Hepatocyte (in vitro differentiated cells): Measurements from ENCODE around the gene TBCEL.

Source experiments
- EZH2 ChIP-seq: fragments of 200-600 bp; sonication (generic); IDR thresholded peaks from 2 replicates; pipeline ENCODE4 v1.6.1; 2016; ENCODE audit warnings: antibody characterized with exemption, mild to moderate bottlenecking, borderline replicate concordance
- TF ChIP-seq, protein P1 (sequence below): fragments of 200-600 bp; sonication (generic); IDR thresholded peaks from 2 replicates; pipeline ENCODE4 v1.5.1; 2016; ENCODE audit warnings: antibody characterized with exemption, mild to moderate bottlenecking; ENCODE audit not compliant: poor library complexity

DNA sequence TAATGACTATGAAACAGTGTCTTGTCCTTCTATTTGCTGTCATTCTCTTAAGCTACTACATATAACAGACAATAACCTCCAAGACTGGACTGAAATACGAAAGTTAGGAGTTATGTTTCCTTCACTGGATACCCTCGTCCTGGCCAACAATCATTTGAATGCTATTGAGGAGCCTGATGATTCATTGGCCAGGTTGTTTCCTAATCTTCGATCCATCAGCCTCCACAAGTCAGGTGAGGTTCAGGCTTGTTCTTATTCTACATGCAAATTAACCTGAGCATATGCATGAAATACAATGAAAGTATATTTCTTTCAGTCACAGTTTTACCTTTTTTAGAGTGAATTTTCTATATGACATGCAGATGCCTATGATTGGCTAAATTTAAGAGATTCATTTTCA lies 31.2 kb downstream of the TBCEL start:
- TF ChIP-seq, protein P1, sequence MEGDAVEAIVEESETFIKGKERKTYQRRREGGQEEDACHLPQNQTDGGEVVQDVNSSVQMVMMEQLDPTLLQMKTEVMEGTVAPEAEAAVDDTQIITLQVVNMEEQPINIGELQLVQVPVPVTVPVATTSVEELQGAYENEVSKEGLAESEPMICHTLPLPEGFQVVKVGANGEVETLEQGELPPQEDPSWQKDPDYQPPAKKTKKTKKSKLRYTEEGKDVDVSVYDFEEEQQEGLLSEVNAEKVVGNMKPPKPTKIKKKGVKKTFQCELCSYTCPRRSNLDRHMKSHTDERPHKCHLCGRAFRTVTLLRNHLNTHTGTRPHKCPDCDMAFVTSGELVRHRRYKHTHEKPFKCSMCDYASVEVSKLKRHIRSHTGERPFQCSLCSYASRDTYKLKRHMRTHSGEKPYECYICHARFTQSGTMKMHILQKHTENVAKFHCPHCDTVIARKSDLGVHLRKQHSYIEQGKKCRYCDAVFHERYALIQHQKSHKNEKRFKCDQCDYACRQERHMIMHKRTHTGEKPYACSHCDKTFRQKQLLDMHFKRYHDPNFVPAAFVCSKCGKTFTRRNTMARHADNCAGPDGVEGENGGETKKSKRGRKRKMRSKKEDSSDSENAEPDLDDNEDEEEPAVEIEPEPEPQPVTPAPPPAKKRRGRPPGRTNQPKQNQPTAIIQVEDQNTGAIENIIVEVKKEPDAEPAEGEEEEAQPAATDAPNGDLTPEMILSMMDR: no peak
- TF ChIP-seq EZH2: no peak
